GM19452 (cell line): ENCODE results near the gene ZCRB1.
"Not testable (repeated sequence)": the region's sequence is repeated elsewhere in the genome, so short reads cannot be mapped to it uniquely, and the experiment has no call there.

ENCODE experiments used
- ATAC-seq: cut with Tn5 transposase; IDR thresholded peaks from one replicate; pipeline ENCODE4 v1.9.1; 2021; ENCODE audit not compliant: unreplicated experiment

ZCRB1 gene

GRCh38 chr12:42330097-42330496 is 4.2 kb upstream of the ZCRB1 start:
- ATAC-seq = not testable (repeated sequence)

GRCh38 chr12:42327227-42327590 is 1.3 kb upstream of the ZCRB1 start:
- no peak for ATAC-seq

GRCh38 chr12:42326541-42327226 is 790 bp upstream of the ZCRB1 start:
- peak; percentile 10 for ATAC-seq

- no peak for ATAC-seq
Observed at GRCh38 chr12:42325326-42325652, 605 bp downstream of the ZCRB1 start.

GRCh38 chr12:42323856-42324255 is 2.0 kb downstream of the ZCRB1 start:
- ATAC-seq = no peak

- no peak for ATAC-seq
Observed at GRCh38 chr12:42322567-42322966, 3.3 kb downstream of the ZCRB1 start.

- ATAC-seq = no peak
Observed at GRCh38 chr12:42320796-42321195, 5.1 kb downstream of the ZCRB1 start.

- no peak for ATAC-seq
Observed at GRCh38 chr12:42315108-42315507, 10.8 kb downstream of the ZCRB1 start.

GRCh38 chr12:42309996-42310395 is 15.9 kb downstream of the ZCRB1 start:
- no peak for ATAC-seq

GRCh38 chr12:42308390-42308789 is 17.5 kb downstream of the ZCRB1 start:
- ATAC-seq = no peak

GRCh38 chr12:42306297-42306696 is 19.6 kb downstream of the ZCRB1 start:
- no peak for ATAC-seq

- peak; percentile 81 for ATAC-seq
Observed at GRCh38 chr12:42299392-42300308, 26.2 kb downstream of the ZCRB1 start.

GRCh38 chr12:42298887-42299286 is 27.0 kb downstream of the ZCRB1 start:
- no peak for ATAC-seq

GRCh38 chr12:42296503-42297109 is 29.3 kb downstream of the ZCRB1 start:
- ATAC-seq = no peak

GRCh38 chr12:42291680-42292079 is 34.2 kb downstream of the ZCRB1 start:
- ATAC-seq = no peak

GRCh38 chr12:42288544-42288943 is 37.4 kb downstream of the ZCRB1 start:
- ATAC-seq = no peak

- no peak for ATAC-seq
Observed at GRCh38 chr12:42286741-42287140, 39.2 kb downstream of the ZCRB1 start.

GRCh38 chr12:42285431-42285830 is 40.5 kb downstream of the ZCRB1 start:
- no peak for ATAC-seq

- no peak for ATAC-seq
Observed at GRCh38 chr12:42284876-42285275, 41.0 kb downstream of the ZCRB1 start.

GRCh38 chr12:42284157-42284556 is 41.7 kb downstream of the ZCRB1 start:
- no peak for ATAC-seq

GRCh38 chr12:42283739-42284138 is 42.2 kb downstream of the ZCRB1 start:
- ATAC-seq = no peak

- no peak for ATAC-seq
Observed at GRCh38 chr12:42282294-42282693, 43.6 kb downstream of the ZCRB1 start.
